HL-60 (cell line): ENCODE measurements around the gene NQO2.
A peak's percentile ranks its signal among the peaks of the same experiment; 100 is the strongest.

Experiments used
- DNase-seq, 2 experiments: peaks; one replicate each; pipeline ENCODE4 v3.0.0-alpha.2; 2010 to 2020; ENCODE audit warnings: low read depth in 1 of 2, low spot score in 1 of 2
- H3K27ac ChIP-seq: fragments of 250-450 bp; sonication (Bioruptor Pico); replicated peaks from 2 replicates; pipeline ENCODE4 v1.5.1; 2020; ENCODE audit warnings: mild to moderate bottlenecking, moderate library complexity
- H3K27me3 ChIP-seq: fragments of 250-450 bp; sonication (Bioruptor Pico); 2 replicates; pipeline ENCODE4 v1.5.1; 2021; ENCODE audit warnings: mild to moderate bottlenecking, moderate library complexity; ENCODE audit not compliant: insufficient read depth, poor library complexity, severe bottlenecking
- H3K4me3 ChIP-seq: replicated peaks from 2 replicates; pipeline ENCODE4 v1.5.1; 2011; ENCODE audit warnings: mild to moderate bottlenecking, control low read depth, low read length; ENCODE audit not compliant: insufficient read depth
- GABPA ChIP-seq: IDR thresholded peaks from 2 replicates; pipeline ENCODE4 v1.6.1; 2012; ENCODE audit warnings: low read depth
- POLR2AphosphoS5 ChIP-seq: IDR thresholded peaks from 2 replicates; pipeline ENCODE4 v1.6.1; 2012; ENCODE audit warnings: low read depth
- SPI1 ChIP-seq: IDR thresholded peaks from 2 replicates; pipeline ENCODE4 v1.6.1; 2012; ENCODE audit warnings: low read depth, mild to moderate bottlenecking, borderline replicate concordance
- TF ChIP-seq, protein P1 (sequence below): IDR thresholded peaks from 2 replicates; pipeline ENCODE4 v1.6.1; 2012; ENCODE audit warnings: low read depth; ENCODE audit not compliant: insufficient replicate concordance
- TF ChIP-seq, protein P2 (sequence below): IDR thresholded peaks from one replicate; pipeline ENCODE4 v1.5.1; 2011; ENCODE audit warnings: low read length, control low read depth, inconsistent platforms; ENCODE audit not compliant: insufficient read depth

NQO2 gene

GRCh38 chr6:2952557-2953095, 47.1 kb upstream of the NQO2 start:
- Histone ChIP-seq H3K27me3 (no peaks in the 10 kb centered on the region), H3K27ac (peak overlapping the region; percentile 59), H3K4me3 (no peak overlapping the region)
- peak; percentile 26 to 74 for DNase-seq
- no peak for TF ChIP-seq POLR2AphosphoS5
- TF ChIP-seq SPI1: no peak; the same call in 1 of the 2 replicates
- TF ChIP-seq, protein P1, sequence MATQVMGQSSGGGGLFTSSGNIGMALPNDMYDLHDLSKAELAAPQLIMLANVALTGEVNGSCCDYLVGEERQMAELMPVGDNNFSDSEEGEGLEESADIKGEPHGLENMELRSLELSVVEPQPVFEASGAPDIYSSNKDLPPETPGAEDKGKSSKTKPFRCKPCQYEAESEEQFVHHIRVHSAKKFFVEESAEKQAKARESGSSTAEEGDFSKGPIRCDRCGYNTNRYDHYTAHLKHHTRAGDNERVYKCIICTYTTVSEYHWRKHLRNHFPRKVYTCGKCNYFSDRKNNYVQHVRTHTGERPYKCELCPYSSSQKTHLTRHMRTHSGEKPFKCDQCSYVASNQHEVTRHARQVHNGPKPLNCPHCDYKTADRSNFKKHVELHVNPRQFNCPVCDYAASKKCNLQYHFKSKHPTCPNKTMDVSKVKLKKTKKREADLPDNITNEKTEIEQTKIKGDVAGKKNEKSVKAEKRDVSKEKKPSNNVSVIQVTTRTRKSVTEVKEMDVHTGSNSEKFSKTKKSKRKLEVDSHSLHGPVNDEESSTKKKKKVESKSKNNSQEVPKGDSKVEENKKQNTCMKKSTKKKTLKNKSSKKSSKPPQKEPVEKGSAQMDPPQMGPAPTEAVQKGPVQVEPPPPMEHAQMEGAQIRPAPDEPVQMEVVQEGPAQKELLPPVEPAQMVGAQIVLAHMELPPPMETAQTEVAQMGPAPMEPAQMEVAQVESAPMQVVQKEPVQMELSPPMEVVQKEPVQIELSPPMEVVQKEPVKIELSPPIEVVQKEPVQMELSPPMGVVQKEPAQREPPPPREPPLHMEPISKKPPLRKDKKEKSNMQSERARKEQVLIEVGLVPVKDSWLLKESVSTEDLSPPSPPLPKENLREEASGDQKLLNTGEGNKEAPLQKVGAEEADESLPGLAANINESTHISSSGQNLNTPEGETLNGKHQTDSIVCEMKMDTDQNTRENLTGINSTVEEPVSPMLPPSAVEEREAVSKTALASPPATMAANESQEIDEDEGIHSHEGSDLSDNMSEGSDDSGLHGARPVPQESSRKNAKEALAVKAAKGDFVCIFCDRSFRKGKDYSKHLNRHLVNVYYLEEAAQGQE: no peak
- TF ChIP-seq GABPA: no peak
- TF ChIP-seq, protein P2, sequence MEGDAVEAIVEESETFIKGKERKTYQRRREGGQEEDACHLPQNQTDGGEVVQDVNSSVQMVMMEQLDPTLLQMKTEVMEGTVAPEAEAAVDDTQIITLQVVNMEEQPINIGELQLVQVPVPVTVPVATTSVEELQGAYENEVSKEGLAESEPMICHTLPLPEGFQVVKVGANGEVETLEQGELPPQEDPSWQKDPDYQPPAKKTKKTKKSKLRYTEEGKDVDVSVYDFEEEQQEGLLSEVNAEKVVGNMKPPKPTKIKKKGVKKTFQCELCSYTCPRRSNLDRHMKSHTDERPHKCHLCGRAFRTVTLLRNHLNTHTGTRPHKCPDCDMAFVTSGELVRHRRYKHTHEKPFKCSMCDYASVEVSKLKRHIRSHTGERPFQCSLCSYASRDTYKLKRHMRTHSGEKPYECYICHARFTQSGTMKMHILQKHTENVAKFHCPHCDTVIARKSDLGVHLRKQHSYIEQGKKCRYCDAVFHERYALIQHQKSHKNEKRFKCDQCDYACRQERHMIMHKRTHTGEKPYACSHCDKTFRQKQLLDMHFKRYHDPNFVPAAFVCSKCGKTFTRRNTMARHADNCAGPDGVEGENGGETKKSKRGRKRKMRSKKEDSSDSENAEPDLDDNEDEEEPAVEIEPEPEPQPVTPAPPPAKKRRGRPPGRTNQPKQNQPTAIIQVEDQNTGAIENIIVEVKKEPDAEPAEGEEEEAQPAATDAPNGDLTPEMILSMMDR: peak; percentile 40

GRCh38 chr6:2953098-2953497, 46.6 kb upstream of the NQO2 start:
- TF ChIP-seq, protein P1: no peak
- no peak for TF ChIP-seq POLR2AphosphoS5
- TF ChIP-seq SPI1: no peak
- TF ChIP-seq, protein P2: no peak
- TF ChIP-seq GABPA: no peak
- no peaks in the 10 kb centered on the region for H3K27me3 ChIP-seq
- H3K27ac ChIP-seq: no peak overlapping the region
- no peak for DNase-seq
- H3K4me3 ChIP-seq: no peak overlapping the region

DNA sequence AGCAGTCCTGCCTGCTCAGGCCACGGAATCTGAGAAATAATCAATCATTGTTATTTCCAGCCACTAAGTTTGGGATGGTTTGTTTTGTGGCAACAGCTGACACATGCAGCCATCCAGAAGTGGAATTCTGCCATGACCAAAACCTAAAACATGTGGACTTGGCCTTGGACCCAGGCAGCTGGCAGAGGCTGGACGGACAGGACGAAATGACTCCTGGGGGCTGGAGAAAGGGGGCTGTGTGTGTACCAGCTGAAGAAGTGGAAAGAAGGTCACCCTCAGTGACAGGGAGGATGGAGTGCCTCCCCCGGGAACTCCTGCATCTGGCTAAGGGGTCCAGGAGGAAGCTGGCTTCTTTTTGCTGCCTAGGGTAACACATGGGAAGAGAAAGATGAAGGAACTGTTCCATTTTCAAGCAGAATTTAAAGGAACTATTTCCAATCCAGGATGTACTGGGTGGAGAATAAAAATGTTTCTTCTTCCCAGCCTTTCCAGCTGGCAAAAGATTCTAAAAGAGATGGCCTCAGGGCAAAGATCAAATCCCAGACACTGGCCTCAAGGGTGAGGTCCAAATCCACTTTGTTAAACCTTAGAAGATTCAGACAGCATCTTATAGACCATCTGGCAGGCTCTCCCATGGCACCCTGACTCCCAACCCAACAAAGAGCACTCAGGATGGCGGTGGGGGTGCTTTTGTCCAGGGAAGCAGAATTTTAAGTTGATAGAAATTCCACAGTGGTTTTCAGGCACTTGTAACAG, 42.6 kb upstream of the NQO2 start:
- DNase-seq: no peak
- H3K27me3 ChIP-seq: no peaks in the 10 kb centered on the region
- TF ChIP-seq SPI1 (no peak), POLR2AphosphoS5 (no peak), GABPA (no peak)
- TF ChIP-seq, protein P1: no peak
- TF ChIP-seq, protein P2: no peak
- H3K27ac ChIP-seq: no peak overlapping the region
- H3K4me3 ChIP-seq: no peak overlapping the region
